B cell (primary cell): ENCODE data around the gene UBE2J2. TPM values are rescaled to one million over a fixed set of nuclear protein-coding genes. Genes with fewer than 3 reads are reported as not detected.

Experiments used
- ATAC-seq: fragments of 200-7000 bp; cut with Tn5 transposase; one replicate; pipeline ENCODE4 v1.10.0; 2021; ENCODE audit warnings: low read depth, mild to moderate bottlenecking, moderate number of reproducible peaks, moderate library complexity
- CTCF ChIA-PET: fragments of 350-600 bp; sonication (Branson Sonifier 250); formaldehyde crosslinking; loops from one replicate; lab custom pipeline; 2021; ENCODE audit warnings: antibody characterized with exemption, inconsistent platforms; lab: Charles Lee
- POLR2A ChIA-PET: fragments of 350-600 bp; sonication (Branson Sonifier 250); formaldehyde crosslinking; loops from one replicate; lab custom pipeline; 2021; ENCODE audit warnings: antibody characterized with exemption; lab: Charles Lee
- DNase-seq: peaks from one replicate; pipeline ENCODE4 v3.0.0; 2013
- H2AFZ ChIP-seq: 2 replicates; pipeline ENCODE4 v1.6.1; 2012; ENCODE audit warnings: mild to moderate bottlenecking, low read depth, low read length; ENCODE audit not compliant: insufficient read depth, poor library complexity, severe bottlenecking
- H3K27ac ChIP-seq, 2 donors: 1 replicate in 1 of 2; 2 replicates in 1 of 2; pipeline ENCODE4 v1.5.1; 2012 to 2013; ENCODE audit warnings: low read length in 2 of 2, mild to moderate bottlenecking in 2 of 2, moderate library complexity in 1 of 2
- H3K27me3 ChIP-seq, 4 experiments: fragments of 200-600 bp in 1 of 4; sonication (generic) in 1 of 4; replicated peaks in 1 of 4; 1 replicate in 2 of 4; 2 replicates in 2 of 4; pipeline versions ENCODE4 v1.6.1 to v1.7.0; 2013 to 2016; ENCODE audit warnings: low read length in 3 of 4, mild to moderate bottlenecking in 2 of 4, mixed read lengths in 1 of 4, moderate library complexity in 1 of 4; ENCODE audit not compliant: insufficient read depth in 4 of 4, control insufficient read depth in 3 of 4; ENCODE audit errors: control extremely low read depth in 1 of 4
- H3K36me3 ChIP-seq, 2 experiments: replicated peaks in 1 of 2; 1 replicate in 1 of 2; 2 replicates in 1 of 2; pipeline versions ENCODE4 v1.6.1 to v1.7.1; 2013; ENCODE audit warnings: low read length in 1 of 2; ENCODE audit not compliant: insufficient read depth in 2 of 2, control insufficient read depth in 1 of 2; ENCODE audit errors: control extremely low read depth in 1 of 2, extremely low read depth in 1 of 2
- H3K4me1 ChIP-seq, 2 donors: fragments of 200-600 bp in 1 of 2; sonication (generic) in 1 of 2; 1 replicate in 1 of 2; 2 replicates in 1 of 2; pipeline versions ENCODE4 v1.5.1 to v1.6.1; 2013 to 2017; ENCODE audit warnings: low read length in 2 of 2; ENCODE audit not compliant: control insufficient read depth in 2 of 2, insufficient read depth in 2 of 2
- H3K4me2 ChIP-seq: replicated peaks from 2 replicates; pipeline ENCODE3; 2012; ENCODE audit warnings: mild to moderate bottlenecking, low read depth, low read length; ENCODE audit not compliant: poor library complexity, severe bottlenecking
- H3K4me3 ChIP-seq, 5 experiments: fragments of 200-600 bp in 1 of 5; sonication (generic) in 1 of 5; 1 replicate in 3 of 5; 2 replicates in 2 of 5; pipeline versions ENCODE4 v1.5.1 to v1.7.0; 2011 to 2016; ENCODE audit warnings: low read length in 4 of 5, mild to moderate bottlenecking in 4 of 5, low read depth in 2 of 5, control low read depth in 1 of 5, moderate library complexity in 1 of 5; ENCODE audit not compliant: insufficient read depth in 1 of 5; ENCODE audit errors: control extremely low read depth in 1 of 5, extremely low read depth in 1 of 5
- H3K79me2 ChIP-seq: fragments of 200-600 bp; sonication (generic); one replicate; pipeline ENCODE4 v1.6.0; 2016; ENCODE audit warnings: low read length; ENCODE audit not compliant: control insufficient read depth, insufficient read depth
- H3K9ac ChIP-seq: fragments of 200-600 bp; sonication (generic); 2 replicates; pipeline ENCODE4 v1.6.1; 2017; ENCODE audit warnings: mild to moderate bottlenecking, low read length, moderate library complexity
- H3K9me3 ChIP-seq, 3 donors: one replicate each; pipeline versions ENCODE4 v1.6.1 to v1.7.1; 2013; ENCODE audit warnings: low read length in 2 of 3; ENCODE audit not compliant: control insufficient read depth in 2 of 3, insufficient read depth in 1 of 3; ENCODE audit errors: control extremely low read depth in 1 of 3
- H4K20me1 ChIP-seq: 2 replicates; pipeline ENCODE4 v1.6.0; 2012; ENCODE audit warnings: mild to moderate bottlenecking, low read length; ENCODE audit not compliant: insufficient read depth, control insufficient read depth, poor library complexity, severe bottlenecking
- H3K27ac Mint-ChIP-seq: one replicate; pipeline ENCODE4 v1.8.0; 2021; ENCODE audit warnings: mixed read lengths
- H3K27me3 Mint-ChIP-seq: one replicate; pipeline ENCODE4 v1.8.0; 2021; ENCODE audit warnings: mixed read lengths
- H3K4me1 Mint-ChIP-seq: one replicate; pipeline ENCODE4 v1.8.0; 2021; ENCODE audit warnings: mixed read lengths
- H3K4me3 Mint-ChIP-seq: one replicate; pipeline ENCODE4 v1.8.0; 2021; ENCODE audit warnings: mixed read lengths
- H3K9me3 Mint-ChIP-seq: one replicate; pipeline ENCODE4 v1.8.0; 2022; ENCODE audit warnings: mixed read lengths; ENCODE audit not compliant: insufficient read depth
- EZH2 ChIP-seq: IDR thresholded peaks from 2 replicates; pipeline ENCODE4 v1.6.1; 2012; ENCODE audit warnings: borderline replicate concordance, low read depth, mild to moderate bottlenecking, moderate library complexity, low read length; ENCODE audit not compliant: insufficient read depth, poor library complexity, severe bottlenecking
- WGBS: methylation state at CpG from one replicate; pipeline ENCODE4 v1.1.5; 2013; ENCODE audit warnings: missing lambda C conversion rate; ENCODE audit not compliant: insufficient coverage; 5-methylcytosine and 5-hydroxymethylcytosine counted together
- intact Hi-C: fragments of 100-400 bp; cut with micrococcal nuclease; formaldehyde crosslinking; loops from one replicate; pipeline ENCODE4 v1.10.0; 2022
- polyA plus RNA-seq: library from polyadenylated mRNA; depleted of rRNA; stranded (reverse); fragments of >200 nt; gene quantifications from 2 replicates; pipeline ENCODE4 v1.2.3, GENCODE V29; 2012
- total RNA-seq, 2 donors: library from RNA; stranded (reverse); fragments of 120-200 nt in 1 of 2; gene quantifications; 1 replicate in 1 of 2; 2 replicates in 1 of 2; pipeline versions ENCODE4 v1.2.3 to v1.2.4, GENCODE V29; 2013 to 2022
- TF ChIP-seq, protein P1 (sequence below): fragments of 200-600 bp; IDR thresholded peaks from one replicate; pipeline ENCODE4 v1.8.0; 2022; ENCODE audit warnings: antibody characterized with exemption, mild to moderate bottlenecking

UBE2J2 gene
- total and polyA plus RNA-seq, 2 donors (not counting 1 experiment from before 2014, with no cell fraction given), result 40.1 to 115 TPM

DNA sequence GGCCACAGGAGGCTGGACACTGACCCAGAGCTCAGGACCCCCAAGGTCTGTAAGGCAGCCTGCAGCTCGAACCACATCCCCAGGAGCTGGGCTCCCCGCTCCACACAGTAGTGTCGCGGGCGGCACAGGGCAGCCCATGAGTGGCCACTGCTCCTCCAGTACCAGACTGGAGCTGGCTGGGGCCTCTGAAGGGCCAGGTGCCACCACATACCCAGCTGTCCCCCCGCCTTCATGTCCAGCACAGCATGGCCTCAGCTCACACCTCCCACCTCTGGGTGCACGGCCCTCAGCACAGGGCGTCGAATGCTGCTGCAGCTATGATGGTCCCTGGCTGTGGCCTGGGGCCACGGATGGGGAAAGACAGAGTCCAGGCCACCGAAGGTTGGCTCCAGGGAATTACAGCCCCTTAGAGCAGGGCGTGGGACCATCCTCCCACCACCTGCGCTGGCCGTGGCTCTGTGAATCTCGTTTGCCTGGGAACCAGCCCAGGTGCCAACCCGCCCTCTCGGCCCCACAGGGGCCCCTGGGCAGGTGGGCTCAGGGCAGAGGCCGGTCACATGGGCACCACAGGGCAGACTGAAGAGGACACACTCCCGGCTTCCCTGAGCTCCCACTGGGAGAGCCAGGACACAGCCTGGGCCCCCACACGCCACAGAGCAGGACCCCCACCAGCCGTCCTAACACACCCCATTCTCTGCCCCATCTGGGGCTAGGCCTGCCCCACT, 57.6 kb downstream of the UBE2J2 start:
- Histone ChIP-seq H3K4me3 (no peak overlapping the region), H3K4me1 (peaks cover 36 to 40% of the 10 kb centered on the region in 2 donors), H3K9me3 (peaks cover 0 to 11% (median 0%) of the 10 kb centered on the region in 3 donors), H3K9ac (no peak overlapping the region), H4K20me1 (peaks cover 40% of the 10 kb centered on the region), H2AFZ (no peak overlapping the region), H3K27ac (no peak overlapping the region), H3K79me2 (peaks cover 4% of the 10 kb centered on the region), H3K36me3 (peaks cover 0 to 34% of the 10 kb centered on the region in 2 experiments), H3K27me3 (peaks cover 0 to 15% (median 5%) of the 10 kb centered on the region in 4 experiments), H3K4me2 (no peak overlapping the region)
- Mint-ChIP-seq H3K27ac (no peak overlapping the region), H3K9me3 (no peaks in the 10 kb centered on the region), H3K27me3 (no peaks in the 10 kb centered on the region), H3K4me3 (no peak overlapping the region), H3K4me1 (peaks cover 25% of the 10 kb centered on the region)
- ATAC-seq, result no peak
- WGBS, result 89% methylated on average over 21 of the region's 21 CpGs
- no peak for TF ChIP-seq EZH2
- TF ChIP-seq, protein P1, sequence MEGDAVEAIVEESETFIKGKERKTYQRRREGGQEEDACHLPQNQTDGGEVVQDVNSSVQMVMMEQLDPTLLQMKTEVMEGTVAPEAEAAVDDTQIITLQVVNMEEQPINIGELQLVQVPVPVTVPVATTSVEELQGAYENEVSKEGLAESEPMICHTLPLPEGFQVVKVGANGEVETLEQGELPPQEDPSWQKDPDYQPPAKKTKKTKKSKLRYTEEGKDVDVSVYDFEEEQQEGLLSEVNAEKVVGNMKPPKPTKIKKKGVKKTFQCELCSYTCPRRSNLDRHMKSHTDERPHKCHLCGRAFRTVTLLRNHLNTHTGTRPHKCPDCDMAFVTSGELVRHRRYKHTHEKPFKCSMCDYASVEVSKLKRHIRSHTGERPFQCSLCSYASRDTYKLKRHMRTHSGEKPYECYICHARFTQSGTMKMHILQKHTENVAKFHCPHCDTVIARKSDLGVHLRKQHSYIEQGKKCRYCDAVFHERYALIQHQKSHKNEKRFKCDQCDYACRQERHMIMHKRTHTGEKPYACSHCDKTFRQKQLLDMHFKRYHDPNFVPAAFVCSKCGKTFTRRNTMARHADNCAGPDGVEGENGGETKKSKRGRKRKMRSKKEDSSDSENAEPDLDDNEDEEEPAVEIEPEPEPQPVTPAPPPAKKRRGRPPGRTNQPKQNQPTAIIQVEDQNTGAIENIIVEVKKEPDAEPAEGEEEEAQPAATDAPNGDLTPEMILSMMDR, result no peak
- DNase-seq, result no peak
- ChIA-PET CTCF (interaction anchor here (0.9 to 1.9 kb wide), 3 partner anchors 11 to 94 kb away, joined by 3 to 11 read pairs (median 3); no protein-coding TSS in a partner anchor), POLR2A (interaction anchor here (0.6 kb wide), 1 partner anchor 87 kb away, joined by 5 read pairs; no protein-coding TSS in a partner anchor)
- intact Hi-C loops, result no loop called here
